ENCODE results near the gene TAOK3.

Gene TAOK3

DNA sequence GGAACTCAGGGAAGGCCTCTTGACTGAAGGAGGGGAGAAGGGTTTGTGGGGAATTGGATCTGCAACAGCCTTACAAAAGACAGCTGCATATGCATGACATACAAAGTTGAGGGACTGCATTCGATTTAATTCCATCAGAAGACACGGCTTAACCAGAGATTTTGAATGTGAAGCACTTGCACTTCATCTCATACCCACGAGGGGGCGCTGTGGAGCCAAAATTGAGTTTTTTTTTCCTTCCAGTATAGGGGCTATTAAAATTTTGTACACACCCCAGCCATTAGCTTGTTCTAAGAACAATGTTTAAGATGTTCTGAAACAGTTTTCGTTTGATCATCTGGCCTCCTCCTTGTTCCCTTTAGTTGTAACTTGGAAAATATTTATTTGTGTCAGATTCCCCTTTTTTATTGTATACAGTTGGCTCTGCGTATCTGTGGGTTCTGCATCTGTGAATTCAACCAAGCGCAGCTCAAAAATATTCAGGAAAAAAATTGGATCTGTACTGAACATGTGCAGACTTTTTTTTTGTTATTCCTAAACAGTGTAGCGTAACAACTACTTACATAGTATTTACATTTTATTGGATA lies 5.3 kb upstream of the TAOK3 start:
- no peak for DNase-seq (ENCODE audit: low read depth)
- peak overlapping the region; percentile 95 for H3K4me3 ChIP-seq (ENCODE audit: low read depth, low read length)
- peak; percentile 81 for TF ChIP-seq CTCF (IDR thresholded peaks at IDR 0.05; ENCODE audit: control insufficient read depth, extremely low read depth, insufficient read depth)

- DNase-seq (ENCODE audit: low read depth): no peak
- H3K4me3 ChIP-seq (ENCODE audit: low read depth, low read length): peak overlapping the region; percentile 95
- no peak for TF ChIP-seq CTCF (IDR thresholded peaks at IDR 0.05; ENCODE audit: control insufficient read depth, extremely low read depth, insufficient read depth)
Measured at GRCh38 chr12:118377021-118377883, 4.5 kb upstream of the TAOK3 start.

- H3K4me3 ChIP-seq (ENCODE audit: low read depth, low read length): peak within 1 kb of the TSS; percentile 95
- DNase-seq (ENCODE audit: low read depth): no peak
- TF ChIP-seq CTCF (IDR thresholded peaks at IDR 0.05; ENCODE audit: control insufficient read depth, extremely low read depth, insufficient read depth): peak; percentile 89
Measured at GRCh38 chr12:118376089-118377020, 3.6 kb upstream of the TAOK3 start, which contains the start of gene SUDS3. TSS of gene SUDS3 (plus strand) at chr12:118376555. CDS start at chr12:118376692, 137 bp downstream.

- peak overlapping the region; percentile 95 for H3K4me3 ChIP-seq (ENCODE audit: low read depth, low read length)
- TF ChIP-seq CTCF (IDR thresholded peaks at IDR 0.05; ENCODE audit: control insufficient read depth, extremely low read depth, insufficient read depth): no peak
- DNase-seq (ENCODE audit: low read depth): no peak
Measured at GRCh38 chr12:118375348-118375747, 2.6 kb upstream of the TAOK3 start.

GRCh38 chr12:118374909-118375308 lies 2.2 kb upstream of the TAOK3 start:
- no peak for TF ChIP-seq CTCF (IDR thresholded peaks at IDR 0.05; ENCODE audit: control insufficient read depth, extremely low read depth, insufficient read depth)
- no peak overlapping the region for H3K4me3 ChIP-seq (ENCODE audit: low read depth, low read length)
- no peak for DNase-seq (ENCODE audit: low read depth)

DNA sequence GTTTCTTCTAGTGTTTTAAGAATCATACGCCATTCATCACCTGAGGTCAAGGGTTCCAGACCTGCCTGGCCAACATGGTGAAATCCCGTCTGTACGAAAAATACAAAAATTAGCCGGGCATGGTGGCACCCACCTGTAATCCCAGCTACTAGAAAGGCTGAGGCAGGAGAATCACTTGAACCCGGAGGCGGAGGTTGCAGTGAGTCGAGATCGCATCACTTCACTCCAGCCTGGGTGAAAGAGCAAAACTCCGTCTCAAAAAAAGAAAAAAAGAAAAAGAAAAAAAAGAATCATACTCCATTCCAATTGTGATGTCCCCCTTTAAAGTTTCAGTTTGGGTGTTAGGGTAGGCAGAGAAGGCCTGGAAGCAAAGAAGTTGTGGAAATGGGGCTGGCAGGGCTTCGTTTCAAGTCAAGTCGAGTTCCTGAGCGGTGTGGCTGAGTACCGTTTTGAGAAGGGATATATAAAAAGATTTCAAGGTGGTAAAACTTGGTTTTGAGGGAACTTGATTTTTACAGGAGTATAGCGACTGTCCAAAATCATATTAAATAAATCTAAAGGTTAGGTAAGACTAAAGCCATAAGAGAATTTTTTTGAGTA lies 1.5 kb upstream of the TAOK3 start:
- TF ChIP-seq CTCF (IDR thresholded peaks at IDR 0.05; ENCODE audit: control insufficient read depth, extremely low read depth, insufficient read depth): no peak
- no peak overlapping the region for H3K4me3 ChIP-seq (ENCODE audit: low read depth, low read length)
- DNase-seq (ENCODE audit: low read depth): no peak
